SK-N-SH (cell line): Measurements from ENCODE around the gene DPF3.

Experiments used
- EP300 ChIP-seq, 2 experiments: IDR thresholded peaks; 2 replicates each; pipeline versions ENCODE4 v1.4.0 to v1.6.1; 2012; ENCODE audit warnings: borderline replicate concordance in 1 of 2, low read depth in 1 of 2, low read length in 1 of 2
- JUND ChIP-seq: IDR thresholded peaks from 2 replicates; pipeline ENCODE4 v1.4.0; 2012
- MEF2A ChIP-seq: IDR thresholded peaks from 2 replicates; pipeline ENCODE4 v1.4.0; 2012; ENCODE audit warnings: low read depth, borderline replicate concordance
- RAD21 ChIP-seq: IDR thresholded peaks from 2 replicates; pipeline ENCODE4 v1.6.1; 2012; ENCODE audit warnings: mild to moderate bottlenecking, low read length
- RFX5 ChIP-seq: IDR thresholded peaks from 2 replicates; pipeline ENCODE4 v1.6.1; 2012; ENCODE audit warnings: mild to moderate bottlenecking, improper control_type of control experiment, low read length
- SIN3A ChIP-seq: IDR thresholded peaks from 2 replicates; pipeline ENCODE4 v1.6.1; 2012; ENCODE audit warnings: low read depth, mild to moderate bottlenecking, low read length, moderate library complexity, borderline replicate concordance
- SMC3 ChIP-seq: IDR thresholded peaks from 2 replicates; pipeline ENCODE4 v1.6.1; 2012; ENCODE audit warnings: low read depth, low read length, improper control_type of control experiment
- TCF12 ChIP-seq: IDR thresholded peaks from 2 replicates; pipeline ENCODE4 v1.4.0; 2012
- TF ChIP-seq, protein P1 (sequence below): fragments of 200-600 bp; sonication (generic); IDR thresholded peaks from 2 replicates; pipeline ENCODE4 v1.6.1; 2017; ENCODE audit warnings: antibody characterized with exemption, mild to moderate bottlenecking, moderate library complexity
- TF ChIP-seq, protein P2 (sequence below): fragments of 150-350 bp; IDR thresholded peaks from 2 replicates; pipeline ENCODE4 v1.6.1; 2016; ENCODE audit warnings: mild to moderate bottlenecking, low read depth, low read length
- TF ChIP-seq, protein P3 (sequence below): fragments of 150-350 bp; IDR thresholded peaks from 2 replicates; pipeline ENCODE4 v1.6.1; 2017; ENCODE audit warnings: antibody characterized with exemption, low read length, low read depth, borderline replicate concordance
- TF ChIP-seq, protein P4 (sequence below): IDR thresholded peaks from 2 replicates; pipeline ENCODE4 v1.6.1; 2012; ENCODE audit warnings: mild to moderate bottlenecking, low read depth, low read length, moderate library complexity
- TF ChIP-seq, protein P5 (sequence below): IDR thresholded peaks from 2 replicates; pipeline ENCODE4 v1.4.0; 2012; ENCODE audit warnings: low read depth, borderline replicate concordance

DNA sequence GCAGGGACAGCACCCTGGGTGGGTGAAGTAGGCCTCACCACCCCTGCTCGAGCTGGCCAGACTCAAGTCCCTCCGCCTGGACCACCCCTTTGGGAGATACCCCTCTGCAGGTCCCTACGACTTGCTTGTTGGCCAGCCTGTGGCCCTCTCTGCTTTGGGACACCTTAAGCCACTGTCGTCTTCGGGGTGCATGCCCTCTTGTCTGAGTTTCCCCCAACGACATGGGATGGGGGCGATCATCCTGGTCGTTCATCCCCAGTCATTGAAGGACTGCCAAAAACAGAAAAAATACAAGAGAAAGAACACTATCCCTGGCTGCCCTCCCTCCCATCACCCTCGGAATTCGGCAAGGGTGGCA lies 151.1 kb downstream of the DPF3 start:
- TF ChIP-seq, protein P1, sequence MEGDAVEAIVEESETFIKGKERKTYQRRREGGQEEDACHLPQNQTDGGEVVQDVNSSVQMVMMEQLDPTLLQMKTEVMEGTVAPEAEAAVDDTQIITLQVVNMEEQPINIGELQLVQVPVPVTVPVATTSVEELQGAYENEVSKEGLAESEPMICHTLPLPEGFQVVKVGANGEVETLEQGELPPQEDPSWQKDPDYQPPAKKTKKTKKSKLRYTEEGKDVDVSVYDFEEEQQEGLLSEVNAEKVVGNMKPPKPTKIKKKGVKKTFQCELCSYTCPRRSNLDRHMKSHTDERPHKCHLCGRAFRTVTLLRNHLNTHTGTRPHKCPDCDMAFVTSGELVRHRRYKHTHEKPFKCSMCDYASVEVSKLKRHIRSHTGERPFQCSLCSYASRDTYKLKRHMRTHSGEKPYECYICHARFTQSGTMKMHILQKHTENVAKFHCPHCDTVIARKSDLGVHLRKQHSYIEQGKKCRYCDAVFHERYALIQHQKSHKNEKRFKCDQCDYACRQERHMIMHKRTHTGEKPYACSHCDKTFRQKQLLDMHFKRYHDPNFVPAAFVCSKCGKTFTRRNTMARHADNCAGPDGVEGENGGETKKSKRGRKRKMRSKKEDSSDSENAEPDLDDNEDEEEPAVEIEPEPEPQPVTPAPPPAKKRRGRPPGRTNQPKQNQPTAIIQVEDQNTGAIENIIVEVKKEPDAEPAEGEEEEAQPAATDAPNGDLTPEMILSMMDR: no peak
- TF ChIP-seq TCF12 (no peak), RAD21 (no peak), SMC3 (no peak), JUND (no peak), SIN3A (no peak), EP300 (IDR thresholded peaks at IDR 0.05; ENCODE audit: borderline replicate concordance in 1 of 2, low read depth in 1 of 2, low read length in 1 of 2) (no peak), MEF2A (no peak), RFX5 (no peak)
- TF ChIP-seq, protein P2, sequence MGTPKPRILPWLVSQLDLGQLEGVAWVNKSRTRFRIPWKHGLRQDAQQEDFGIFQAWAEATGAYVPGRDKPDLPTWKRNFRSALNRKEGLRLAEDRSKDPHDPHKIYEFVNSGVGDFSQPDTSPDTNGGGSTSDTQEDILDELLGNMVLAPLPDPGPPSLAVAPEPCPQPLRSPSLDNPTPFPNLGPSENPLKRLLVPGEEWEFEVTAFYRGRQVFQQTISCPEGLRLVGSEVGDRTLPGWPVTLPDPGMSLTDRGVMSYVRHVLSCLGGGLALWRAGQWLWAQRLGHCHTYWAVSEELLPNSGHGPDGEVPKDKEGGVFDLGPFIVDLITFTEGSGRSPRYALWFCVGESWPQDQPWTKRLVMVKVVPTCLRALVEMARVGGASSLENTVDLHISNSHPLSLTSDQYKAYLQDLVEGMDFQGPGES: no peak
- TF ChIP-seq, protein P3, sequence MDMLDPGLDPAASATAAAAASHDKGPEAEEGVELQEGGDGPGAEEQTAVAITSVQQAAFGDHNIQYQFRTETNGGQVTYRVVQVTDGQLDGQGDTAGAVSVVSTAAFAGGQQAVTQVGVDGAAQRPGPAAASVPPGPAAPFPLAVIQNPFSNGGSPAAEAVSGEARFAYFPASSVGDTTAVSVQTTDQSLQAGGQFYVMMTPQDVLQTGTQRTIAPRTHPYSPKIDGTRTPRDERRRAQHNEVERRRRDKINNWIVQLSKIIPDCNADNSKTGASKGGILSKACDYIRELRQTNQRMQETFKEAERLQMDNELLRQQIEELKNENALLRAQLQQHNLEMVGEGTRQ: no peak
- TF ChIP-seq, protein P4, sequence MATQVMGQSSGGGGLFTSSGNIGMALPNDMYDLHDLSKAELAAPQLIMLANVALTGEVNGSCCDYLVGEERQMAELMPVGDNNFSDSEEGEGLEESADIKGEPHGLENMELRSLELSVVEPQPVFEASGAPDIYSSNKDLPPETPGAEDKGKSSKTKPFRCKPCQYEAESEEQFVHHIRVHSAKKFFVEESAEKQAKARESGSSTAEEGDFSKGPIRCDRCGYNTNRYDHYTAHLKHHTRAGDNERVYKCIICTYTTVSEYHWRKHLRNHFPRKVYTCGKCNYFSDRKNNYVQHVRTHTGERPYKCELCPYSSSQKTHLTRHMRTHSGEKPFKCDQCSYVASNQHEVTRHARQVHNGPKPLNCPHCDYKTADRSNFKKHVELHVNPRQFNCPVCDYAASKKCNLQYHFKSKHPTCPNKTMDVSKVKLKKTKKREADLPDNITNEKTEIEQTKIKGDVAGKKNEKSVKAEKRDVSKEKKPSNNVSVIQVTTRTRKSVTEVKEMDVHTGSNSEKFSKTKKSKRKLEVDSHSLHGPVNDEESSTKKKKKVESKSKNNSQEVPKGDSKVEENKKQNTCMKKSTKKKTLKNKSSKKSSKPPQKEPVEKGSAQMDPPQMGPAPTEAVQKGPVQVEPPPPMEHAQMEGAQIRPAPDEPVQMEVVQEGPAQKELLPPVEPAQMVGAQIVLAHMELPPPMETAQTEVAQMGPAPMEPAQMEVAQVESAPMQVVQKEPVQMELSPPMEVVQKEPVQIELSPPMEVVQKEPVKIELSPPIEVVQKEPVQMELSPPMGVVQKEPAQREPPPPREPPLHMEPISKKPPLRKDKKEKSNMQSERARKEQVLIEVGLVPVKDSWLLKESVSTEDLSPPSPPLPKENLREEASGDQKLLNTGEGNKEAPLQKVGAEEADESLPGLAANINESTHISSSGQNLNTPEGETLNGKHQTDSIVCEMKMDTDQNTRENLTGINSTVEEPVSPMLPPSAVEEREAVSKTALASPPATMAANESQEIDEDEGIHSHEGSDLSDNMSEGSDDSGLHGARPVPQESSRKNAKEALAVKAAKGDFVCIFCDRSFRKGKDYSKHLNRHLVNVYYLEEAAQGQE: no peak
- TF ChIP-seq, protein P5, sequence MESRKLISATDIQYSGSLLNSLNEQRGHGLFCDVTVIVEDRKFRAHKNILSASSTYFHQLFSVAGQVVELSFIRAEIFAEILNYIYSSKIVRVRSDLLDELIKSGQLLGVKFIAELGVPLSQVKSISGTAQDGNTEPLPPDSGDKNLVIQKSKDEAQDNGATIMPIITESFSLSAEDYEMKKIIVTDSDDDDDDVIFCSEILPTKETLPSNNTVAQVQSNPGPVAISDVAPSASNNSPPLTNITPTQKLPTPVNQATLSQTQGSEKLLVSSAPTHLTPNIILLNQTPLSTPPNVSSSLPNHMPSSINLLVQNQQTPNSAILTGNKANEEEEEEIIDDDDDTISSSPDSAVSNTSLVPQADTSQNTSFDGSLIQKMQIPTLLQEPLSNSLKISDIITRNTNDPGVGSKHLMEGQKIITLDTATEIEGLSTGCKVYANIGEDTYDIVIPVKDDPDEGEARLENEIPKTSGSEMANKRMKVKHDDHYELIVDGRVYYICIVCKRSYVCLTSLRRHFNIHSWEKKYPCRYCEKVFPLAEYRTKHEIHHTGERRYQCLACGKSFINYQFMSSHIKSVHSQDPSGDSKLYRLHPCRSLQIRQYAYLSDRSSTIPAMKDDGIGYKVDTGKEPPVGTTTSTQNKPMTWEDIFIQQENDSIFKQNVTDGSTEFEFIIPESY: no peak
